K562 (cell line): ENCODE data around the gene LRRC74B. TPM values are rescaled to one million over a fixed set of nuclear protein-coding genes. Genes with fewer than 3 reads are reported as not detected.

ENCODE experiments used
- BCOR ChIP-seq: fragments of 450-650 bp; IDR thresholded peaks from 2 replicates; pipeline ENCODE4 v1.6.1; 2016
- CREB5 ChIP-seq: fragments of 250-450 bp; sonication (Bioruptor Pico); IDR thresholded peaks from 2 replicates; pipeline ENCODE4 v1.5.0; 2020; ENCODE audit warnings: mild to moderate bottlenecking
- CUX1 ChIP-seq: fragments of 200-800 bp; sonication (Bioruptor generic); IDR thresholded peaks from 2 replicates; pipeline ENCODE4 v1.6.1; 2016; ENCODE audit warnings: missing genetic modification characterization, missing compliant biosample characterization
- E4F1 ChIP-seq: fragments of 250-450 bp; sonication (Bioruptor Pico); IDR thresholded peaks from 2 replicates; pipeline ENCODE4 v1.5.0; 2021; ENCODE audit warnings: mild to moderate bottlenecking, borderline replicate concordance
- GTF2F1 ChIP-seq: IDR thresholded peaks from 2 replicates; pipeline ENCODE4 v1.6.1; 2011; ENCODE audit warnings: low read depth, low read length, improper control_type of control experiment
- TAL1 ChIP-seq: fragments of 450-650 bp; IDR thresholded peaks from 2 replicates; pipeline ENCODE4 v1.6.1; 2016; ENCODE audit warnings: mild to moderate bottlenecking
- ZNF274 ChIP-seq: IDR thresholded peaks from 2 replicates; pipeline ENCODE4 v1.6.1; 2011; ENCODE audit warnings: low read depth, mild to moderate bottlenecking, low read length, moderate library complexity, borderline replicate concordance
- ZNF639 ChIP-seq, 2 experiments: fragments of 200-800 bp in 1 of 2; sonication (Bioruptor generic) in 1 of 2; sonication (generic) in 1 of 2; formaldehyde crosslinking in 1 of 2; IDR thresholded peaks in 1 of 2; conservative IDR thresholded peaks in 1 of 2; 2 replicates each; pipeline versions ENCODE4 v1.5.0 to v1.6.1; 2016 to 2020; ENCODE audit warnings: missing compliant biosample characterization in 1 of 2, missing genetic modification characterization in 1 of 2, missing genetic modification reagents in 1 of 2
- polyA plus RNA-seq, 8 experiments: library from polyadenylated mRNA; depleted of rRNA in 4 of 8; stranded (reverse) in 5 of 8; unstranded in 3 of 8; fragments of >200 nt; fragmentation: Nextera tagmentation in 2 of 8; fragmentation: Illumina TruSeq in 1 of 8; extraction: Ambion mirVana in 2 of 8; extraction: Trizol in 1 of 8; gene quantifications; 2 replicates each; pipeline versions ENCODE4 v1.2.1 to v1.2.3, GENCODE V29; 2011 to 2014; ENCODE audit warnings: inconsistent platforms in 1 of 8, missing spikeins in 1 of 8
- total RNA-seq, 7 experiments: library from RNA; depleted of rRNA in 6 of 7; stranded (reverse); fragments of >200 nt in 6 of 7; fragmentation: Illumina TruSeq in 2 of 7; extraction: Trizol in 2 of 7; gene quantifications; 2 replicates each; pipeline versions ENCODE4 v1.2.1 to v1.2.3, GENCODE V29; 2011 to 2021; ENCODE audit warnings: low replicate concordance in 1 of 7

Gene LRRC74B
- total and polyA plus RNA-seq, 9 of the 15 experiments (the other 6 are each of a cell fraction or from before 2014, with no cell fraction given) = not detected

- no peak for TF ChIP-seq CUX1 (CRISPR knock-in tag)
- no peak for TF ChIP-seq GTF2F1
- no peak for TF ChIP-seq TAL1
- TF ChIP-seq CREB5 = no peak
- TF ChIP-seq BCOR = no peak
- no peak for TF ChIP-seq E4F1 (CRISPR knock-in tag)
- TF ChIP-seq ZNF274 = no peak
- no peak for TF ChIP-seq ZNF639 (CRISPR knock-in tag; conservative IDR thresholded peaks at IDR 0.05 in 1 of 2, IDR thresholded peaks at IDR 0.05 in 1 of 2)
Measured at GRCh38 chr22:21020802-21021429, 24.8 kb upstream of the LRRC74B start (continued).
